ENCODE results near the gene SPATA13. TPM values are rescaled to one million over a fixed set of nuclear protein-coding genes. Genes with fewer than 3 reads are reported as not detected.

Gene SPATA13
- total and polyA plus RNA-seq, 2 donors from 2014 or later, result 12.3 to 69.2 TPM

- no peak overlapping the region for H3K9ac ChIP-seq (ENCODE audit: low read length in 3 of 3)
- H3K36me3 ChIP-seq (ENCODE audit: control insufficient read depth in 2 of 3, insufficient read depth in 3 of 3, low read length in 3 of 3), result peaks cover 0 to 6% (median 0%) of the 10 kb centered on the region in 3 donors
- no peaks in the 10 kb centered on the region for H3K9me3 ChIP-seq (ENCODE audit: control insufficient read depth in 2 of 3, insufficient read depth in 1 of 3, low read length in 3 of 3)
- TF ChIP-seq, protein P1, sequence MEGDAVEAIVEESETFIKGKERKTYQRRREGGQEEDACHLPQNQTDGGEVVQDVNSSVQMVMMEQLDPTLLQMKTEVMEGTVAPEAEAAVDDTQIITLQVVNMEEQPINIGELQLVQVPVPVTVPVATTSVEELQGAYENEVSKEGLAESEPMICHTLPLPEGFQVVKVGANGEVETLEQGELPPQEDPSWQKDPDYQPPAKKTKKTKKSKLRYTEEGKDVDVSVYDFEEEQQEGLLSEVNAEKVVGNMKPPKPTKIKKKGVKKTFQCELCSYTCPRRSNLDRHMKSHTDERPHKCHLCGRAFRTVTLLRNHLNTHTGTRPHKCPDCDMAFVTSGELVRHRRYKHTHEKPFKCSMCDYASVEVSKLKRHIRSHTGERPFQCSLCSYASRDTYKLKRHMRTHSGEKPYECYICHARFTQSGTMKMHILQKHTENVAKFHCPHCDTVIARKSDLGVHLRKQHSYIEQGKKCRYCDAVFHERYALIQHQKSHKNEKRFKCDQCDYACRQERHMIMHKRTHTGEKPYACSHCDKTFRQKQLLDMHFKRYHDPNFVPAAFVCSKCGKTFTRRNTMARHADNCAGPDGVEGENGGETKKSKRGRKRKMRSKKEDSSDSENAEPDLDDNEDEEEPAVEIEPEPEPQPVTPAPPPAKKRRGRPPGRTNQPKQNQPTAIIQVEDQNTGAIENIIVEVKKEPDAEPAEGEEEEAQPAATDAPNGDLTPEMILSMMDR (IDR thresholded peaks at IDR 0.05; ENCODE audit: borderline replicate concordance, extremely low read depth, insufficient read depth), result no peak
- no peak for FAIRE-seq
- intact Hi-C loops (cut with DNase I), result loop anchor here (10.0 kb wide), 2 partner anchors 201 to 301 kb away; no protein-coding TSS in a partner anchor
- no peak for DNase-seq
- H3K27me3 ChIP-seq (ENCODE audit: control insufficient read depth, insufficient read depth, low read length), result no peaks in the 10 kb centered on the region
- H3K4me3 ChIP-seq (ENCODE audit: low read length in 3 of 3), result no peak overlapping the region
- H3K4me1 ChIP-seq (ENCODE audit: control insufficient read depth in 2 of 3, insufficient read depth in 2 of 3, low read depth in 1 of 3, low read length in 3 of 3), result peaks cover 0 to 11% (median 1%) of the 10 kb centered on the region in 3 donors
- no peak overlapping the region for H3K27ac ChIP-seq (ENCODE audit: low read depth in 2 of 2, low read length in 2 of 2)
Measured at GRCh38 chr13:24225930-24226329, 65.4 kb downstream of the SPATA13 start.

DNA sequence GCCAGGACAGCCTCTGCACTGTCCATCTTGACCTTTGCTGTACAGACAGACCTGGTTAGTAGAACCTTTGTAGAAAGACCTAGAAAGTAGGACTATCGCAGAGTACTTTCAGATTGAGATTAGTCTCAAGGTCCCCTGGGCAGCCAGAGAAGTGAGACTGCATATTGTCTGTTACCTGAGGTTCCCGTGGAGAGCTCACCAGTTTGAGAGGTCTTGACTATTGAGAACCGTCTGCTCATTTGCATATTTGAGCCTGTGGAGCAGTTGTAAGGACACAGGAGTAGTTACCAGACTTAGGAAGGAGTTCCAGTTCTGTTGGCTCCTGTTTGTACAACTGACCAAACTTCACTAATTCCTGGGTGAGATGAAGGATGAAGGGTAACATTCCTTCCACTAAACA is 66.2 kb downstream of the SPATA13 start:
- Histone ChIP-seq H3K4me1 (ENCODE audit: control insufficient read depth in 2 of 3, insufficient read depth in 2 of 3, low read depth in 1 of 3, low read length in 3 of 3) (peaks cover 0 to 11% (median 0%) of the 10 kb centered on the region in 3 donors), H3K36me3 (ENCODE audit: control insufficient read depth in 2 of 3, insufficient read depth in 3 of 3, low read length in 3 of 3) (peaks cover 0 to 6% (median 0%) of the 10 kb centered on the region in 3 donors), H3K9ac (ENCODE audit: low read length in 3 of 3) (no peak overlapping the region), H3K4me3 (ENCODE audit: low read length in 3 of 3) (no peak overlapping the region), H3K27me3 (ENCODE audit: control insufficient read depth, insufficient read depth, low read length) (no peaks in the 10 kb centered on the region), H3K9me3 (ENCODE audit: control insufficient read depth in 2 of 3, insufficient read depth in 1 of 3, low read length in 3 of 3) (no peaks in the 10 kb centered on the region), H3K27ac (ENCODE audit: low read depth in 2 of 2, low read length in 2 of 2) (no peak overlapping the region)
- intact Hi-C loops (cut with DNase I), result loop anchor here (10.0 kb wide), 2 partner anchors 202 to 302 kb away; no protein-coding TSS in a partner anchor
- DNase-seq, result no peak
- TF ChIP-seq, protein P1 (IDR thresholded peaks at IDR 0.05; ENCODE audit: borderline replicate concordance, extremely low read depth, insufficient read depth), result no peak
- FAIRE-seq, result no peak

GRCh38 chr13:24228852-24229458 is 68.4 kb downstream of the SPATA13 start:
- H3K9ac ChIP-seq (ENCODE audit: low read length in 3 of 3), result no peak overlapping the region
- no peaks in the 10 kb centered on the region for H3K27me3 ChIP-seq (ENCODE audit: control insufficient read depth, insufficient read depth, low read length)
- peak in 3 of 5 donors; percentile 56 to 84 (median 78) for DNase-seq
- H3K27ac ChIP-seq (ENCODE audit: low read depth in 2 of 2, low read length in 2 of 2), result no peak overlapping the region
- H3K36me3 ChIP-seq (ENCODE audit: control insufficient read depth in 2 of 3, insufficient read depth in 3 of 3, low read length in 3 of 3), result no peaks in the 10 kb centered on the region
- FAIRE-seq, result peak; percentile 98
- TF ChIP-seq, protein P1 (IDR thresholded peaks at IDR 0.05; ENCODE audit: borderline replicate concordance, extremely low read depth, insufficient read depth), result peak; percentile 88
- intact Hi-C loops (cut with DNase I), result loop anchor here (10.0 kb wide), 2 partner anchors 204 to 304 kb away; no protein-coding TSS in a partner anchor
- no peak overlapping the region for H3K4me3 ChIP-seq (ENCODE audit: low read length in 3 of 3)
- peaks cover 0 to 13% (median 0%) of the 10 kb centered on the region in 3 donors for H3K4me1 ChIP-seq (ENCODE audit: control insufficient read depth in 2 of 3, insufficient read depth in 2 of 3, low read depth in 1 of 3, low read length in 3 of 3)
- H3K9me3 ChIP-seq (ENCODE audit: control insufficient read depth in 2 of 3, insufficient read depth in 1 of 3, low read length in 3 of 3), result no peaks in the 10 kb centered on the region

All from kidney (tissue), 14 donors.